Vagina (tissue), 2 donors: ENCODE data around the gene HPN. TPM values are rescaled to one million over a fixed set of nuclear protein-coding genes. Genes with fewer than 3 reads are reported as not detected.
"Not testable (repeated sequence)": the region's sequence is repeated elsewhere in the genome, so short reads cannot be mapped to it uniquely, and the experiment has no call there.

Experiments used
- DNase-seq, 2 donors: peaks; one replicate each; pipeline ENCODE4 v3.0.0-alpha.2; 2017; ENCODE audit errors: extremely low spot score in 2 of 2
- H3K27ac ChIP-seq: fragments of 200-600 bp; sonication (generic); one replicate; pipeline ENCODE4 v1.5.1; 2019
- H3K27me3 ChIP-seq: fragments of 200-600 bp; sonication (generic); one replicate; pipeline ENCODE4 v1.5.1; 2019
- H3K36me3 ChIP-seq, 2 donors: fragments of 200-600 bp; sonication (generic); one replicate each; pipeline ENCODE4 v1.5.1; 2017 to 2019
- H3K4me1 ChIP-seq: fragments of 200-600 bp; sonication (generic); one replicate; pipeline ENCODE4 v1.5.1; 2019
- H3K4me3 ChIP-seq, 2 donors: fragments of 200-600 bp; sonication (generic); 1 replicate in 1 of 2; 2 replicates in 1 of 2; pipeline ENCODE4 v1.5.1; 2016 to 2019
- H3K9me3 ChIP-seq: fragments of 200-600 bp; sonication (generic); one replicate; pipeline ENCODE4 v1.5.1; 2019
- CTCF ChIP-seq, 3 experiments: fragments of 450-650 bp in 2 of 3; fragments of 200-600 bp in 1 of 3; sonication (generic) in 1 of 3; IDR thresholded peaks; one replicate each; pipeline ENCODE4 v1.5.1; 2017 to 2019; ENCODE audit warnings: antibody characterized with exemption in 3 of 3, mild to moderate bottlenecking in 2 of 3, moderate library complexity in 2 of 3
- POLR2A ChIP-seq, 2 donors: fragments of 450-650 bp; IDR thresholded peaks; one replicate each; pipeline ENCODE4 v1.6.1; 2017; ENCODE audit warnings: antibody characterized with exemption in 2 of 2, mild to moderate bottlenecking in 2 of 2, moderate library complexity in 2 of 2
- POLR2AphosphoS5 ChIP-seq, 2 donors: sonication (generic); formaldehyde crosslinking; IDR thresholded peaks; one replicate each; pipeline ENCODE4 v1.9.0; 2017; ENCODE audit warnings: antibody characterized with exemption in 2 of 2, mild to moderate bottlenecking in 2 of 2, low read depth in 1 of 2; ENCODE audit not compliant: insufficient read depth in 1 of 2
- intact Hi-C: fragments of 100-400 bp; cut with DNase I; formaldehyde crosslinking; loops from one replicate; pipeline ENCODE4 v1.15.1; 2023
- total RNA-seq: library from RNA; depleted of rRNA; stranded (reverse); fragments of >200 nt; gene quantifications from one replicate; pipeline ENCODE4 v1.2.3, GENCODE V29; 2016

The HPN gene
- total RNA-seq, 1 donor from 2014 or later, result not detected

GRCh38 chr19:35100588-35101533, 59.3 kb downstream of the HPN start:
- DNase-seq, result no peak
- Histone ChIP-seq H3K27ac (no peak overlapping the region), H3K4me1 (no peaks in the 10 kb centered on the region), H3K36me3 (no peaks in the 10 kb centered on the region), H3K27me3 (no peaks in the 10 kb centered on the region), H3K4me3 (no peak overlapping the region), H3K9me3 (no peaks in the 10 kb centered on the region)
- TF ChIP-seq POLR2A (IDR thresholded peaks at IDR 0.05) (no peak), CTCF (IDR thresholded peaks at IDR 0.05) (no peak), POLR2AphosphoS5 (IDR thresholded peaks at IDR 0.05; ENCODE audit: insufficient read depth in 1 of 2, low read depth in 1 of 2) (no peak)
- intact Hi-C loops, result no loop called here

- H3K27me3 ChIP-seq, H3K27ac ChIP-seq, DNase-seq, H3K36me3 ChIP-seq, H3K4me1 ChIP-seq, H3K9me3 ChIP-seq, intact Hi-C loops, H3K4me3 ChIP-seq: not testable (repeated sequence)
Measured at GRCh38 chr19:35101949-35102348, 60.4 kb downstream of the HPN start.

- H3K4me1 ChIP-seq, H3K9me3 ChIP-seq, H3K27ac ChIP-seq, intact Hi-C loops, H3K4me3 ChIP-seq, H3K36me3 ChIP-seq, H3K27me3 ChIP-seq, DNase-seq: not testable (repeated sequence)
Measured at GRCh38 chr19:35103614-35104013, 62.1 kb downstream of the HPN start.

GRCh38 chr19:35104361-35104760, 62.8 kb downstream of the HPN start:
- no peaks in the 10 kb centered on the region for H3K36me3 ChIP-seq
- no peak for DNase-seq
- no peaks in the 10 kb centered on the region for H3K9me3 ChIP-seq
- intact Hi-C loops, result no loop called here
- H3K4me1 ChIP-seq, result no peaks in the 10 kb centered on the region
- H3K4me3 ChIP-seq, result no peak overlapping the region
- no peaks in the 10 kb centered on the region for H3K27me3 ChIP-seq
- TF ChIP-seq POLR2AphosphoS5 (IDR thresholded peaks at IDR 0.05; ENCODE audit: insufficient read depth in 1 of 2, low read depth in 1 of 2) (no peak), POLR2A (IDR thresholded peaks at IDR 0.05) (no peak), CTCF (IDR thresholded peaks at IDR 0.05) (no peak)
- H3K27ac ChIP-seq, result no peak overlapping the region

GRCh38 chr19:35105047-35105410, 63.5 kb downstream of the HPN start:
- Histone ChIP-seq H3K4me1 (no peaks in the 10 kb centered on the region), H3K9me3 (no peaks in the 10 kb centered on the region), H3K27me3 (no peaks in the 10 kb centered on the region), H3K36me3 (no peaks in the 10 kb centered on the region), H3K4me3 (no peak overlapping the region), H3K27ac (no peak overlapping the region)
- TF ChIP-seq POLR2AphosphoS5 (IDR thresholded peaks at IDR 0.05; ENCODE audit: insufficient read depth in 1 of 2, low read depth in 1 of 2), result no peak
- TF ChIP-seq CTCF (IDR thresholded peaks at IDR 0.05), result no peak
- no peak for TF ChIP-seq POLR2A (IDR thresholded peaks at IDR 0.05)
- no peak for DNase-seq
- intact Hi-C loops, result no loop called here
